ENCODE measurements around the gene PHLPP2.
"Not testable (repeated sequence)": the region's sequence is repeated elsewhere in the genome, so short reads cannot be mapped to it uniquely, and the experiment has no call there.

PHLPP2 gene

GRCh38 chr16:71712501-71712900, 12.0 kb downstream of the PHLPP2 start:
- DNase-seq (ENCODE audit: low spot score), result no peak

- DNase-seq (ENCODE audit: low spot score), result no peak
These were observed 12.7 kb downstream of the PHLPP2 start for GRCh38 chr16:71711789-71712188.

- DNase-seq (ENCODE audit: low spot score), result no peak
These were observed 15.2 kb downstream of the PHLPP2 start for GRCh38 chr16:71709229-71709781.

- no peak for DNase-seq (ENCODE audit: low spot score)
These were observed 15.8 kb downstream of the PHLPP2 start for GRCh38 chr16:71708696-71709095.

GRCh38 chr16:71707199-71707598, 17.3 kb downstream of the PHLPP2 start:
- DNase-seq (ENCODE audit: low spot score), result no peak

- no peak for DNase-seq (ENCODE audit: low spot score)
These were observed 18.5 kb downstream of the PHLPP2 start for GRCh38 chr16:71706046-71706445.

GRCh38 chr16:71703333-71703732, 21.2 kb downstream of the PHLPP2 start:
- DNase-seq (ENCODE audit: low spot score), result no peak

- no peak for DNase-seq (ENCODE audit: low spot score)
These were observed 23.7 kb downstream of the PHLPP2 start for GRCh38 chr16:71700831-71701230.

- DNase-seq (ENCODE audit: low spot score), result no peak
These were observed 26.0 kb downstream of the PHLPP2 start for GRCh38 chr16:71698491-71698890.

GRCh38 chr16:71693164-71693563, 31.3 kb downstream of the PHLPP2 start:
- DNase-seq (ENCODE audit: low spot score), result no peak

GRCh38 chr16:71689901-71690300, 34.6 kb downstream of the PHLPP2 start:
- no peak for DNase-seq (ENCODE audit: low spot score)

GRCh38 chr16:71687861-71688260, 36.6 kb downstream of the PHLPP2 start:
- no peak for DNase-seq (ENCODE audit: low spot score)

- not testable (repeated sequence) for DNase-seq (ENCODE audit: low spot score)
These were observed 40.2 kb downstream of the PHLPP2 start for GRCh38 chr16:71684280-71684679.

- DNase-seq (ENCODE audit: low spot score), result no peak
These were observed 43.1 kb downstream of the PHLPP2 start for GRCh38 chr16:71681360-71681759.

- no peak for DNase-seq (ENCODE audit: low spot score)
These were observed 48.3 kb downstream of the PHLPP2 start for GRCh38 chr16:71676236-71676635.

GRCh38 chr16:71675380-71675779, 49.1 kb downstream of the PHLPP2 start:
- no peak for DNase-seq (ENCODE audit: low spot score)

GRCh38 chr16:71674229-71674628, 50.3 kb downstream of the PHLPP2 start:
- DNase-seq (ENCODE audit: low spot score), result no peak

- DNase-seq (ENCODE audit: low spot score), result no peak
These were observed 50.9 kb downstream of the PHLPP2 start for GRCh38 chr16:71673582-71673973.

GRCh38 chr16:71672803-71673581, 51.5 kb downstream of the PHLPP2 start:
- DNase-seq (ENCODE audit: low spot score), result no peak

- DNase-seq (ENCODE audit: low spot score), result no peak
These were observed 52.4 kb downstream of the PHLPP2 start for GRCh38 chr16:71672125-71672524.

GRCh38 chr16:71671165-71671564, 53.3 kb downstream of the PHLPP2 start:
- no peak for DNase-seq (ENCODE audit: low spot score)

- DNase-seq (ENCODE audit: low spot score), result no peak
These were observed 54.0 kb downstream of the PHLPP2 start for GRCh38 chr16:71670537-71670936.

- DNase-seq (ENCODE audit: low spot score), result no peak
These were observed 54.5 kb downstream of the PHLPP2 start for GRCh38 chr16:71669926-71670536.
